PC-3 (cell line): ENCODE results near the gene COL6A2.

Experiments used
- EZH2 ChIP-seq: fragments of 300-600 bp; sonication (generic); IDR thresholded peaks from one replicate; pipeline ENCODE4 v1.6.1; 2017; ENCODE audit warnings: antibody characterized with exemption, mild to moderate bottlenecking, low read length; ENCODE audit not compliant: unreplicated experiment
- TF ChIP-seq, protein P1 (sequence below): fragments of 300-600 bp; sonication (generic); conservative IDR thresholded peaks from 2 replicates; pipeline ENCODE4 v1.5.1; 2017; ENCODE audit warnings: antibody characterized with exemption, low read depth, mild to moderate bottlenecking, low read length

DNA sequence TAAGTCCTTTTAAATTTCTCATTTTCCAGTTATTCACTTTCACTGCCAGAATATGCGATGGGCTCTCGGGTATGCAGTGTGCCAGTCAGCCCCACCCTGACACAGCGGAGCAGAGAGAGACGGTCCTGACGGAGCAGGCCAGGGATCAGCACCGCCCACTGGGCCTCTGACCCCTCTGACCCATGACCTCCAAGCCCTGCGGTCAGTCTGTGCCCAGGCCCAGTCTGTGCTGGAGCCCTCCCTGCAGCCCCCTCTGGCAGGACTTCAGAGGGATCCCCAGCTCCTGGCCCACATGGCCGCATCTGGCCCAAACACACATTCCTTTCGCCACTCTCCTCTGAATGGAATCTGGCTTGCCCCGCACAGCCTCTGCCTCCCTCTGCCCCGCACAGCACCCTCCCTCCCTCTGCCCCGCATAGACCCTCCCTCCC lies 43.4 kb upstream of the COL6A2 start:
- TF ChIP-seq, protein P1, sequence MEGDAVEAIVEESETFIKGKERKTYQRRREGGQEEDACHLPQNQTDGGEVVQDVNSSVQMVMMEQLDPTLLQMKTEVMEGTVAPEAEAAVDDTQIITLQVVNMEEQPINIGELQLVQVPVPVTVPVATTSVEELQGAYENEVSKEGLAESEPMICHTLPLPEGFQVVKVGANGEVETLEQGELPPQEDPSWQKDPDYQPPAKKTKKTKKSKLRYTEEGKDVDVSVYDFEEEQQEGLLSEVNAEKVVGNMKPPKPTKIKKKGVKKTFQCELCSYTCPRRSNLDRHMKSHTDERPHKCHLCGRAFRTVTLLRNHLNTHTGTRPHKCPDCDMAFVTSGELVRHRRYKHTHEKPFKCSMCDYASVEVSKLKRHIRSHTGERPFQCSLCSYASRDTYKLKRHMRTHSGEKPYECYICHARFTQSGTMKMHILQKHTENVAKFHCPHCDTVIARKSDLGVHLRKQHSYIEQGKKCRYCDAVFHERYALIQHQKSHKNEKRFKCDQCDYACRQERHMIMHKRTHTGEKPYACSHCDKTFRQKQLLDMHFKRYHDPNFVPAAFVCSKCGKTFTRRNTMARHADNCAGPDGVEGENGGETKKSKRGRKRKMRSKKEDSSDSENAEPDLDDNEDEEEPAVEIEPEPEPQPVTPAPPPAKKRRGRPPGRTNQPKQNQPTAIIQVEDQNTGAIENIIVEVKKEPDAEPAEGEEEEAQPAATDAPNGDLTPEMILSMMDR = no peak
- no peak for TF ChIP-seq EZH2
